ENCODE measurements around the gene AJUBA.

- TF ChIP-seq POLR2AphosphoS5 (IDR thresholded peaks at IDR 0.05), result no peak
- TF ChIP-seq POLR2A (IDR thresholded peaks at IDR 0.05), result no peak
- TF ChIP-seq EP300 (IDR thresholded peaks at IDR 0.05), result no peak
Observed at GRCh38 chr14:22966783-22967269, 15.5 kb downstream of the AJUBA start.

All from sigmoid colon (tissue), 4 donors.